ENCODE results near the gene SLC29A1. TPM values are rescaled to one million over a fixed set of nuclear protein-coding genes. Genes with fewer than 3 reads are reported as not detected.
"Not testable (repeated sequence)": the region's sequence is repeated elsewhere in the genome, so short reads cannot be mapped to it uniquely, and the experiment has no call there.

The SLC29A1 gene
- total RNA-seq, 1 donor from 2014 or later: 144 TPM

- H3K9me3 Mint-ChIP-seq: no peaks in the 10 kb centered on the region
- H3K27me3 Mint-ChIP-seq: peaks cover 9% of the 10 kb centered on the region
- no peak for DNase-seq
- H3K36me3 Mint-ChIP-seq (ENCODE audit: low read depth): no peaks in the 10 kb centered on the region
- H3K4me3 Mint-ChIP-seq: no peak overlapping the region
- H3K4me1 Mint-ChIP-seq: peaks cover 14% of the 10 kb centered on the region
- intact Hi-C loops (cut with micrococcal nuclease): no loop called here
- peak overlapping the region; percentile 23 for H3K27ac Mint-ChIP-seq
These were observed 37.3 kb upstream of the SLC29A1 start for GRCh38 chr6:44185953-44186634.

GRCh38 chr6:44186635-44187025 lies 36.8 kb upstream of the SLC29A1 start:
- no peaks in the 10 kb centered on the region for H3K9me3 Mint-ChIP-seq
- H3K4me3 Mint-ChIP-seq: no peak overlapping the region
- peaks cover 9% of the 10 kb centered on the region for H3K27me3 Mint-ChIP-seq
- peaks cover 14% of the 10 kb centered on the region for H3K4me1 Mint-ChIP-seq
- no peak overlapping the region for H3K27ac Mint-ChIP-seq
- DNase-seq: no peak
- H3K36me3 Mint-ChIP-seq (ENCODE audit: low read depth): no peaks in the 10 kb centered on the region
- intact Hi-C loops (cut with micrococcal nuclease): no loop called here

- intact Hi-C loops (cut with micrococcal nuclease): no loop called here
- Mint-ChIP-seq H3K36me3 (ENCODE audit: low read depth) (no peaks in the 10 kb centered on the region), H3K4me3 (no peak overlapping the region), H3K27me3 (peaks cover 26% of the 10 kb centered on the region), H3K9me3 (no peaks in the 10 kb centered on the region), H3K27ac (no peak overlapping the region), H3K4me1 (peaks cover 20% of the 10 kb centered on the region)
- DNase-seq: no peak
These were observed 34.6 kb upstream of the SLC29A1 start for GRCh38 chr6:44188819-44189218.

GRCh38 chr6:44189257-44189656 lies 34.1 kb upstream of the SLC29A1 start:
- Mint-ChIP-seq H3K36me3 (ENCODE audit: low read depth) (no peaks in the 10 kb centered on the region), H3K4me1 (peaks cover 20% of the 10 kb centered on the region), H3K4me3 (no peak overlapping the region), H3K27me3 (peaks cover 26% of the 10 kb centered on the region), H3K27ac (no peak overlapping the region), H3K9me3 (no peaks in the 10 kb centered on the region)
- intact Hi-C loops (cut with micrococcal nuclease): no loop called here
- DNase-seq: no peak

- DNase-seq: no peak
- peaks cover 18% of the 10 kb centered on the region for H3K4me1 Mint-ChIP-seq
- no peak overlapping the region for H3K27ac Mint-ChIP-seq
- H3K9me3 Mint-ChIP-seq: no peaks in the 10 kb centered on the region
- no peak overlapping the region for H3K4me3 Mint-ChIP-seq
- intact Hi-C loops (cut with micrococcal nuclease): no loop called here
- no peaks in the 10 kb centered on the region for H3K36me3 Mint-ChIP-seq (ENCODE audit: low read depth)
- peaks cover 28% of the 10 kb centered on the region for H3K27me3 Mint-ChIP-seq
These were observed 32.7 kb upstream of the SLC29A1 start for GRCh38 chr6:44190715-44191114.

DNA sequence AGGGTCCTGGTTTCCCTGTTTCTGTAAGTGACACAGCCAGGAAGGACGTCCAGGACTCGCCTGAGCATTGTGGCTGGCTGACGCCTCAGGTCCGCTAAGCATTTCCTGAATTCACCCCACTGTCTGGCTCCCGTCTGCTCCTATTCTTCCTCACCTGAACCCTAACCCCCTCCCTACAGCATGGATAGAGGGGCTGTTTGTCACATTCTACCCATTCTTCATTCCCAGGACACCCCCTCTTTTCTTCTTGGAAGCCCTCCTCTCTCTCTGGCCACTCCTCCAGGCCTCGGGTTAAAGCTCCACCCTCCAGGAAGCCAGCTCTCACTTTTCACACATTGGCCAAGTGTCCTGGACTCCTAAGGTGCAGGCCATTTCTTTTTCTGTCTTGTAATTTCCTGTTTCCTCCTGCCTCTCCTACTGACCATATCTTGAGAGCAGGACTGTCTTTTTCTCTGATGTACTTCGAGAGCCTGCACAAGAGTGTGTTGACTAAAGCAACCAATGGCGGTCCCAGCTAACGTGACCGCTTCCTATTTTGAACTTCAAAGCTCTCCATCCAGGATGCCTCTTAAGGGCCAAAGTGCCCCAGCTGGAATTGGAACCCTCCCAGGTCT lies 30.9 kb upstream of the SLC29A1 start:
- no peaks in the 10 kb centered on the region for H3K9me3 Mint-ChIP-seq
- H3K27ac Mint-ChIP-seq: no peak overlapping the region
- H3K27me3 Mint-ChIP-seq: peaks cover 25% of the 10 kb centered on the region
- H3K4me3 Mint-ChIP-seq: no peak overlapping the region
- H3K36me3 Mint-ChIP-seq (ENCODE audit: low read depth): no peaks in the 10 kb centered on the region
- intact Hi-C loops (cut with micrococcal nuclease): no loop called here
- H3K4me1 Mint-ChIP-seq: peaks cover 11% of the 10 kb centered on the region
- no peak for DNase-seq

- Mint-ChIP-seq H3K27me3 (peaks cover 25% of the 10 kb centered on the region), H3K9me3 (no peaks in the 10 kb centered on the region), H3K27ac (no peak overlapping the region), H3K4me3 (no peak overlapping the region), H3K4me1 (peaks cover 11% of the 10 kb centered on the region), H3K36me3 (ENCODE audit: low read depth) (no peaks in the 10 kb centered on the region)
- DNase-seq: no peak
- intact Hi-C loops (cut with micrococcal nuclease): no loop called here
These were observed 30.0 kb upstream of the SLC29A1 start for GRCh38 chr6:44193307-44193910.

DNA sequence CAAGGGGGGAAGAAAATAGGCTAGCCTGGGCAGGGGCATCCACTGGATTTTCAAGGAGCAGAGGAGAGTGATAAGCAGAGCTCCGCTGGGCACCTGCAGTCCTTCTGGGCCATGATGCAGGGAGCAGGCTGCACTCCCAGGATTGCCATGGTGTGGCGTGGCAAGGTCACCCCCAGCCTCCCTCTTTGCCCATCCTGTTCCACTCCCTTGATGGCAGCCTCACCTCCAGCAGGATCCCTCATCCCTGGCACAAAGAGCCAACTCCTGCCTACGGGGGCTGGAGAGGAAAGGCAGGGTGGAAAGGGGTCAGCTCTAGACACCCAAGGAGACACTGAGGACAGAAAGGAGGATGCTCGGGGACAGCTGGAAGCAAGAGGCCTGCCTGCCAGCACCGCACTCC lies 29.1 kb upstream of the SLC29A1 start:
- Mint-ChIP-seq H3K4me1 (peaks cover 9% of the 10 kb centered on the region), H3K27ac (no peak overlapping the region), H3K9me3 (no peaks in the 10 kb centered on the region), H3K36me3 (ENCODE audit: low read depth) (no peaks in the 10 kb centered on the region), H3K27me3 (peaks cover 25% of the 10 kb centered on the region), H3K4me3 (no peak overlapping the region)
- intact Hi-C loops (cut with micrococcal nuclease): no loop called here
- DNase-seq: no peak

DNA sequence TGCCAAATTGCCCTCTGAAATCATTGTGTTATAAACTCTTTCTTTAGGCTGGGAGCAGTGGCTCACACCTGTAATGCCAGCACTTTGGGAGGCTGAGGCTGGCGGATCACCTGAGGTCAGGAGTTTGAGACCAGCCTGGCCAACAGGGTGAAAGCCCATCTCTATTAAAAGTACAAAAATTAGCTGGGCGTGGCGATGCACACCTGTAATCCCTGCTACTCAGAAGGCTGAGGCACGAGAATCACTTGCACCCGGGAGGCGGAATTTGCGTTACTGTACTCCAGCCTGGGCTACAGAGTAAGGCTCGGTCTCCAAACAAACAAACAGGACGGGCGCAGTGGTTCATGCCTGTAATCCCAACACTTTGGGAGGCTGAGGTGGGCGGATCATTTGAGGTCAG lies 27.0 kb upstream of the SLC29A1 start:
- H3K4me1 Mint-ChIP-seq; intact Hi-C loops (cut with micrococcal nuclease); H3K9me3 Mint-ChIP-seq; H3K36me3 Mint-ChIP-seq (ENCODE audit: low read depth); DNase-seq; H3K4me3 Mint-ChIP-seq; H3K27ac Mint-ChIP-seq: not testable (repeated sequence)
- peaks cover 25% of the 10 kb centered on the region for H3K27me3 Mint-ChIP-seq

DNA sequence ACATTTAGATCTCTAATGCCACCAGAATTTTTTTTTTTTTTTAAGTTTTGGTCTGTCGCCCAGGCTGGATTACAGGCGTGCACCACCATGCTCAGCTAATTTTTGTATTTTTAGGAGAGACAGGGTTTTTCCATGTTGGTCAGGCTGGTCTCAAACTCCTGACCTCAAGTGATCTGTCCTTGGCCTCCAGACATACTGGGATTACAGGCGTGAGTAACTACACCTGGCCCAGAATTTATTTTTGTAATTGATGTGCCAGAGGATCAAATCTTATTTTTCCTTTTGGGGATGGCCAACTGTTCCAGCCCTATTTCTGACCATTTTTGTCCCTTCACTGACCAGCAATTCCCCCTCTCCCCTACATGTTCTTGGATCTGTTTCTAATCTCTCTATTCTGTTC lies 24.7 kb upstream of the SLC29A1 start:
- no peak overlapping the region for H3K27ac Mint-ChIP-seq
- no peaks in the 10 kb centered on the region for H3K4me1 Mint-ChIP-seq
- intact Hi-C loops (cut with micrococcal nuclease): no loop called here
- peaks cover 8% of the 10 kb centered on the region for H3K27me3 Mint-ChIP-seq
- no peak for DNase-seq
- H3K36me3 Mint-ChIP-seq (ENCODE audit: low read depth): no peaks in the 10 kb centered on the region
- H3K9me3 Mint-ChIP-seq: no peaks in the 10 kb centered on the region
- H3K4me3 Mint-ChIP-seq: no peak overlapping the region

DNA sequence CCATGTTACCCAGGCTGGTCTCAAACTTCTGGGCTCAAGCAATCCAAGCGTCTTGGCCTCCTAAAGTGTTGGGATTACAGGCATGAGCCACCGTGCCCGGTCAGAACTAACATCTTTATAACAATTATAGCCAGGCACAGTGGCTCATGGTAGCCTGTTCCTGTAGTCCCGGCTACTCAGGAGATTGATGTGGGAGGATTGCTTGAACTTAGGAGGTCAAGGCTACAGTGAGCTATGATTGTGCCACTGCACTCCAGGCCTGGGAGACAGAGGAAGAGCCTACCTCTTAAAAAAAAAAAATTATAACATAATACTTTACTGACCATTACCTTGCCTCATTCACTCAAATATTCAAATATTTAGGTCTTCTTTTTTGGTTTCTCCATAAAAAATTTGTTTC lies 23.5 kb upstream of the SLC29A1 start:
- Mint-ChIP-seq H3K4me1 (no peaks in the 10 kb centered on the region), H3K36me3 (ENCODE audit: low read depth) (no peaks in the 10 kb centered on the region), H3K27me3 (peaks cover 9% of the 10 kb centered on the region), H3K27ac (no peak overlapping the region), H3K4me3 (no peak overlapping the region), H3K9me3 (no peaks in the 10 kb centered on the region)
- no peak for DNase-seq
- intact Hi-C loops (cut with micrococcal nuclease): no loop called here

DNA sequence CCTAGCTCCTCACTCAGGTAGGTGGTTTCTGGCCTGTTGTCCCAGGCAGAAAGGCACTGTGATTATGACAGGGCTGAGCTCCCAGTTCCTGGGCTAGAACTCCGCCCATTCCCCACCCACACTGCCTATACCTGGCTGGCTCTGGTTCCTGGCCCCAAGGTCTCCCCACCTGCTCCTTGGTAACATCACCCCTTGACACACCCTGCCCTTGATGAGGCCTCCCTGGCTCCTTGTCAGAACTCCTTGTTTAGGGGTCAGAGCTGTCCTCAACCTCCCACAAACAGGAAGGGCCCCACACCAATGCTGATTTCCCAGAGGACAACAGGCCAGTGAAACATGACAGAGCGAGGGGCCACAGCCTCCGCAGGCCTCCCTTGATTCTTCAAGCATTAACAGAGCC lies 22.2 kb upstream of the SLC29A1 start:
- intact Hi-C loops (cut with micrococcal nuclease): no loop called here
- Mint-ChIP-seq H3K9me3 (no peaks in the 10 kb centered on the region), H3K27ac (no peak overlapping the region), H3K36me3 (ENCODE audit: low read depth) (no peaks in the 10 kb centered on the region), H3K4me3 (no peak overlapping the region), H3K4me1 (no peaks in the 10 kb centered on the region), H3K27me3 (peaks cover 9% of the 10 kb centered on the region)
- no peak for DNase-seq

GRCh38 chr6:44201638-44202303 lies 21.6 kb upstream of the SLC29A1 start:
- Mint-ChIP-seq H3K27ac (no peak overlapping the region), H3K4me3 (no peak overlapping the region), H3K36me3 (ENCODE audit: low read depth) (no peaks in the 10 kb centered on the region), H3K9me3 (no peaks in the 10 kb centered on the region), H3K27me3 (peaks cover 9% of the 10 kb centered on the region), H3K4me1 (no peaks in the 10 kb centered on the region)
- intact Hi-C loops (cut with micrococcal nuclease): no loop called here
- DNase-seq: no peak

- no peak overlapping the region for H3K4me3 Mint-ChIP-seq
- H3K36me3 Mint-ChIP-seq (ENCODE audit: low read depth): no peaks in the 10 kb centered on the region
- H3K4me1 Mint-ChIP-seq: no peaks in the 10 kb centered on the region
- no peak overlapping the region for H3K27ac Mint-ChIP-seq
- H3K9me3 Mint-ChIP-seq: no peaks in the 10 kb centered on the region
- peaks cover 9% of the 10 kb centered on the region for H3K27me3 Mint-ChIP-seq
- no peak for DNase-seq
- intact Hi-C loops (cut with micrococcal nuclease): no loop called here
These were observed 20.9 kb upstream of the SLC29A1 start for GRCh38 chr6:44202332-44202971.
